GM12801 (cell line): ENCODE measurements around the gene MIAT.

Experiments
- CTCF ChIP-seq: IDR thresholded peaks from one replicate; pipeline ENCODE4 v1.5.1; 2011; ENCODE audit warnings: control low read depth; ENCODE audit not compliant: insufficient read length; ENCODE audit errors: extremely low read depth

MIAT gene

GRCh38 chr22:26656891-26657851 lies at the start of gene MIAT:
Gene MIAT, plus strand, starts transcription at chr22:26657588.
- no peak for TF ChIP-seq CTCF

- TF ChIP-seq CTCF: no peak
Measured at GRCh38 chr22:26608129-26608528, 49.3 kb upstream of the MIAT start.

- TF ChIP-seq CTCF: no peak
Measured at GRCh38 chr22:26609287-26609686, 48.1 kb upstream of the MIAT start.

GRCh38 chr22:26610072-26610958 lies 47.1 kb upstream of the MIAT start:
- TF ChIP-seq CTCF: no peak

GRCh38 chr22:26610996-26611395 lies 46.4 kb upstream of the MIAT start:
- no peak for TF ChIP-seq CTCF

- TF ChIP-seq CTCF: no peak
Measured at GRCh38 chr22:26612652-26613051, 44.7 kb upstream of the MIAT start.

- no peak for TF ChIP-seq CTCF
Measured at GRCh38 chr22:26614322-26614721, 43.1 kb upstream of the MIAT start.
